ENCODE results near the gene ZNF236. TPM values are rescaled to one million over a fixed set of nuclear protein-coding genes. Genes with fewer than 3 reads are reported as not detected.

The ZNF236 gene
- total RNA-seq, 1 donor from 2014 or later = 11.5 TPM

- Histone ChIP-seq H3K4me1 (no peaks in the 10 kb centered on the region), H3K4me3 (no peak overlapping the region), H3K27me3 (no peaks in the 10 kb centered on the region), H4K20me1 (ENCODE audit: low read depth) (no peaks in the 10 kb centered on the region), H3K79me2 (ENCODE audit: low read depth) (peaks cover 45% of the 10 kb centered on the region), H3K4me2 (no peak overlapping the region), H3K27ac (no peak overlapping the region), H3K9ac (no peak overlapping the region), H3F3A (ENCODE audit: low read depth) (no peaks in the 10 kb centered on the region), H3K36me3 (no peaks in the 10 kb centered on the region), H2AFZ (replicated peaks) (no peak overlapping the region), H3K9me3 (ENCODE audit: low read depth) (no peaks in the 10 kb centered on the region)
- no peak for DNase-seq (ENCODE audit: low spot score)
- no peak for TF ChIP-seq EZH2 (IDR thresholded peaks at IDR 0.05)
- H3K9me3 Mint-ChIP-seq = no peaks in the 10 kb centered on the region
- H3K36me3 Mint-ChIP-seq = no peaks in the 10 kb centered on the region
- peaks cover 4% of the 10 kb centered on the region for H3K4me1 Mint-ChIP-seq
- H3K4me3 Mint-ChIP-seq = no peak overlapping the region
- no peak overlapping the region for H3K27ac Mint-ChIP-seq
- H3K27me3 Mint-ChIP-seq (ENCODE audit: insufficient read depth, low read depth) = peaks cover 2% of the 10 kb centered on the region
Observed at GRCh38 chr18:76844742-76845477, 22.6 kb downstream of the ZNF236 start.

DNA sequence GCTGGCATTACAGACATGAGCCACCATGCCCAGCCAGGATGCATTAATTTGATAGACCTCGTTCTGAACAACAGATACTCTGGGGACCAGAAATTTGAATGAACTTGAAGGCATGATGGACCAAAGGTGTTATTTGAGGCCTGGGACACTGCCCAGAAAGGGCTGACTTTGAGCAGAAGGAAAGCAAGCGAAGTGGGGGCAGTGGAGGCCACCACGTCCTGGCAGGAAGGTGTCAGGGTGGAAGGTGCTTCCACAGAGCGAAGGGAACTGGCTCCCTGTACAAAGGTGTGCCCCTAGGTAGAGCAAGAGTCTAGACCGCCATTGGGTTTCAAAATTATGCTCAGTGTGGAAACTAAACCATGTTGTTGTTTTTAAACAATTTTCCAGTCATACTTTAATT, 23.9 kb downstream of the ZNF236 start:
- no peaks in the 10 kb centered on the region for H3K9me3 Mint-ChIP-seq
- no peaks in the 10 kb centered on the region for H3F3A ChIP-seq (ENCODE audit: low read depth)
- H3K36me3 Mint-ChIP-seq = no peaks in the 10 kb centered on the region
- no peak overlapping the region for H3K4me3 Mint-ChIP-seq
- H3K9me3 ChIP-seq (ENCODE audit: low read depth) = no peaks in the 10 kb centered on the region
- no peak overlapping the region for H3K27ac Mint-ChIP-seq
- H3K27me3 Mint-ChIP-seq (ENCODE audit: insufficient read depth, low read depth) = peaks cover 2% of the 10 kb centered on the region
- H3K4me3 ChIP-seq = no peak overlapping the region
- peaks cover 40% of the 10 kb centered on the region for H3K79me2 ChIP-seq (ENCODE audit: low read depth)
- no peaks in the 10 kb centered on the region for H3K36me3 ChIP-seq
- H3K27me3 ChIP-seq = no peaks in the 10 kb centered on the region
- H3K4me2 ChIP-seq = no peak overlapping the region
- H3K4me1 ChIP-seq = no peaks in the 10 kb centered on the region
- peaks cover 4% of the 10 kb centered on the region for H3K4me1 Mint-ChIP-seq
- H2AFZ ChIP-seq (replicated peaks) = no peak overlapping the region
- no peak overlapping the region for H3K27ac ChIP-seq
- no peaks in the 10 kb centered on the region for H4K20me1 ChIP-seq (ENCODE audit: low read depth)
- no peak for DNase-seq (ENCODE audit: low spot score)
- TF ChIP-seq, protein P1, sequence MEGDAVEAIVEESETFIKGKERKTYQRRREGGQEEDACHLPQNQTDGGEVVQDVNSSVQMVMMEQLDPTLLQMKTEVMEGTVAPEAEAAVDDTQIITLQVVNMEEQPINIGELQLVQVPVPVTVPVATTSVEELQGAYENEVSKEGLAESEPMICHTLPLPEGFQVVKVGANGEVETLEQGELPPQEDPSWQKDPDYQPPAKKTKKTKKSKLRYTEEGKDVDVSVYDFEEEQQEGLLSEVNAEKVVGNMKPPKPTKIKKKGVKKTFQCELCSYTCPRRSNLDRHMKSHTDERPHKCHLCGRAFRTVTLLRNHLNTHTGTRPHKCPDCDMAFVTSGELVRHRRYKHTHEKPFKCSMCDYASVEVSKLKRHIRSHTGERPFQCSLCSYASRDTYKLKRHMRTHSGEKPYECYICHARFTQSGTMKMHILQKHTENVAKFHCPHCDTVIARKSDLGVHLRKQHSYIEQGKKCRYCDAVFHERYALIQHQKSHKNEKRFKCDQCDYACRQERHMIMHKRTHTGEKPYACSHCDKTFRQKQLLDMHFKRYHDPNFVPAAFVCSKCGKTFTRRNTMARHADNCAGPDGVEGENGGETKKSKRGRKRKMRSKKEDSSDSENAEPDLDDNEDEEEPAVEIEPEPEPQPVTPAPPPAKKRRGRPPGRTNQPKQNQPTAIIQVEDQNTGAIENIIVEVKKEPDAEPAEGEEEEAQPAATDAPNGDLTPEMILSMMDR (IDR thresholded peaks at IDR 0.05) = no peak
- no peak for TF ChIP-seq EZH2phosphoT487 (IDR thresholded peaks at IDR 0.05)
- TF ChIP-seq EZH2 (IDR thresholded peaks at IDR 0.05) = no peak
- H3K9ac ChIP-seq = no peak overlapping the region

DNA sequence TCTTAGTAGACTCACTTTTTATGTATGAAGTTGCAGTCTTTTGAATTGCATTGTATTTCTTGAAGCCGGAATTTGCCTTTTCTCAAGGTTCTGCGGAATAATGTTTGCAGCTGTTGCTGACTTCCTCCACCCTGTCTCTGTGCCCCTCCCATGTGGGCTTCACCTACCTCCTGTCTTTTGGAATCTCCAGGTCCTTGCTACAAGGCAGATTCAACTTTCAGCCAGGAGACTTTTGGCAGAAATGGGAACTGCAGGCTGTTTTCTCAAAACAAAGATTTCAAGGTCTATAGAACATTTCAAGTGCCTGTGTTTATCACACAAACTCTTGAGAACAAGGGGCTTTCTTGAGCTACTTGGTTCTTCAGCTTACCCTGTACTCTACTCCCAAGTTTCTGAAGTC, 25.6 kb downstream of the ZNF236 start:
- H3K4me1 Mint-ChIP-seq = peaks cover 4% of the 10 kb centered on the region

More for the DNA sequence above, 25.6 kb downstream of the ZNF236 start:
- Mint-ChIP-seq H3K9me3 (no peaks in the 10 kb centered on the region), H3K27me3 (ENCODE audit: insufficient read depth, low read depth) (peaks cover under 1% of the 10 kb centered on the region), H3K4me3 (no peak overlapping the region), H3K36me3 (peaks cover 11% of the 10 kb centered on the region), H3K27ac (no peak overlapping the region)
- H3K4me3 ChIP-seq = no peak overlapping the region
- H3K27ac ChIP-seq = no peak overlapping the region
- no peak overlapping the region for H2AFZ ChIP-seq (replicated peaks)
- H3K9me3 ChIP-seq (ENCODE audit: low read depth) = no peaks in the 10 kb centered on the region
- H3K4me1 ChIP-seq = no peaks in the 10 kb centered on the region
- H3K79me2 ChIP-seq (ENCODE audit: low read depth) = peaks cover 34% of the 10 kb centered on the region
- no peak overlapping the region for H3K9ac ChIP-seq
- H3K4me2 ChIP-seq = no peak overlapping the region
- H3F3A ChIP-seq (ENCODE audit: low read depth) = no peaks in the 10 kb centered on the region
- peak; percentile 27 for DNase-seq (ENCODE audit: low spot score)
- H3K36me3 ChIP-seq = no peaks in the 10 kb centered on the region
- H3K27me3 ChIP-seq = no peaks in the 10 kb centered on the region
- TF ChIP-seq, protein P1 (IDR thresholded peaks at IDR 0.05) = peak; percentile 28
- no peak for TF ChIP-seq EZH2phosphoT487 (IDR thresholded peaks at IDR 0.05)
- no peak for TF ChIP-seq EZH2 (IDR thresholded peaks at IDR 0.05)
- no peaks in the 10 kb centered on the region for H4K20me1 ChIP-seq (ENCODE audit: low read depth)

Measured in neural progenitor cell (in vitro differentiated cells).